Natural killer cell treated with Interleukin-12 subunit alpha and Interleukin-12 subunit beta and Interleukin-15 and Interleukin-18, amount 100 ng/mL, for 72 hours (primary cell): Measurements from ENCODE around the gene MAP3K20. TPM values are rescaled to one million over a fixed set of nuclear protein-coding genes. Genes with fewer than 3 reads are reported as not detected.
"Not testable (repeated sequence)": the region's sequence is repeated elsewhere in the genome, so short reads cannot be mapped to it uniquely, and the experiment has no call there.

ENCODE experiments used
- ATAC-seq, 2 donors: fragments of 150-1000 bp; cut with Tn5 transposase in 1 of 2; sonication (Bioruptor Pico), chemical (Tn5 transposase) in 1 of 2; 2 replicates each; pipeline ENCODE4 v1.10.0; 2021
- DNase-seq: peaks from one replicate; pipeline ENCODE4 v3.0.0; 2022; ENCODE audit warnings: low spot score
- H3K27ac Mint-ChIP-seq, 2 donors: 1 replicate in 1 of 2; 2 replicates in 1 of 2; pipeline ENCODE4 v1.8.0; 2022; ENCODE audit warnings: mixed read lengths in 2 of 2, mild to moderate bottlenecking in 1 of 2, moderate library complexity in 1 of 2
- H3K27me3 Mint-ChIP-seq, 2 donors: 1 replicate in 1 of 2; 2 replicates in 1 of 2; pipeline ENCODE4 v1.8.0; 2022; ENCODE audit warnings: mixed read lengths in 2 of 2
- H3K36me3 Mint-ChIP-seq: one replicate; pipeline ENCODE4 v1.8.0; 2022; ENCODE audit warnings: mixed read lengths
- H3K4me1 Mint-ChIP-seq, 2 donors: 1 replicate in 1 of 2; 2 replicates in 1 of 2; pipeline ENCODE4 v1.8.0; 2022; ENCODE audit warnings: low read depth in 2 of 2, mixed read lengths in 2 of 2, mild to moderate bottlenecking in 1 of 2
- H3K4me3 Mint-ChIP-seq: one replicate; pipeline ENCODE4 v1.8.0; 2022; ENCODE audit warnings: mixed read lengths
- H3K9me3 Mint-ChIP-seq: 2 replicates; pipeline ENCODE4 v1.8.0; 2022; ENCODE audit warnings: mixed read lengths
- total RNA-seq, 2 donors: library from RNA; stranded (reverse); gene quantifications; one replicate each; pipeline ENCODE4 v1.2.3, GENCODE V29; 2022

The MAP3K20 gene
- total RNA-seq, 2 donors from 2014 or later = 30.1 to 76.8 TPM

DNA sequence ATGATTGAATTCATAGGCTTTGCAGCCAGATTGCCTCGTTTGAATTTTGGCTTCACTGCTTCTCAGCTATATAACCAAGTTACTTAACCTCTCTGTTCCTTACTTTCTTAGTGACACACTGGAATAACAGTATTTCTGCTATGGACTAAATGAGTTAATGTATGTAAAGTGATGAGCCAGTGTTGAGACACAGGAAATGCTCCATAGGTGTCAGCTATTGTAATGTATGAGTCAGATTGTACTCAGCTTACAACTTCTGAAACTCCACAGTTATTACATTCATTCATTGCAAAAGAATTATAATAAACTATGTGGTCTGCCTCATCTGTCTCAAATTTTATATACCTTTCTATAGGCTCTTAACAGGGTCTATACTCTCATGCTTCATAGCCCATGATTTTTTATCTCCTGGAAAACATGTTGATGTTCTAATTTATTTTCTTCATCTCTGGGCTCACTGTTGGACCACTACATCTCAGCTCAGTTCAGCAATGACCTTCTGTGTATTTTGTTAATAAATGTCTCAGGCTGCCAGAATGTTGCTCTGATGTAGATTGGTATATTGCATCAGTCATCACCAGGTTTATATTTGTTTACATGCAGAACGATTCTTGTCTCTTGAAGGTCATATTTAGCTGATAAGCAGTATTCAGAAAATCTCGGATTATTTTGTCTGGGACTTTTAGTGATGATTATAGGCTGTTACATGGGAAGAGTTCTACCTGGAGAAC, 76.2 kb downstream of the MAP3K20 start:
- no peaks in the 10 kb centered on the region for H3K27me3 Mint-ChIP-seq
- DNase-seq (no peak), ATAC-seq (peak; percentile 90 to 91)
- peaks cover 52 to 53% of the 10 kb centered on the region in 2 donors for H3K4me1 Mint-ChIP-seq
- peak overlapping the region; percentile 78 for H3K4me3 Mint-ChIP-seq
- H3K9me3 Mint-ChIP-seq = peaks cover 7% of the 10 kb centered on the region
- peak overlapping the region; percentile 91 to 98 for H3K27ac Mint-ChIP-seq
- H3K36me3 Mint-ChIP-seq = peaks cover 18% of the 10 kb centered on the region

DNA sequence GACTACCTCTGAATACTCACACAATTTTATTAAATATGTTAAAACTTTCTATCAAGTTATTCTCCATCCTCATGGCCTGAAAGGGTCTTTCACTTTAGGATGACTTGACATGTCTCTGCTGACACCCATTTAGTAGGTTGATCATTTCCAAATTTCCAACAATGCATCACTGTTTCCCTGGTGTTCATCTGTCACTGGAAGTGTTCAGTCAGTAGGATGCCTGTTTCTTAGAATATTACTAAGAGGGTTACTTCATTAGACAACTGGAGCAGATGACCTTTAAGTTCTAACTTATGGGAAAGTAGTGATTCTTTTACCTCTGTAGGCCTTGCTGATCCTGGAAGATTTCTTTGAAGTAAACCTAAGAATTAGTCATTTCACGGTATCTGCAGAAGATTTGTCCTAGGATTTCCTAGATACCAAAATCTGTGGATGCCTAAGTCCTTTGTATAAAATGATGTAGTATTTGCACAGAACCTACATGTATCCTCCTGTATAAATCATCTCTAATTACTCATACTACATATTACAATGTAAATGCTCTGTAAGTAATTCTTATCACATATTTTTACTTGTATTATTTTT, 77.7 kb downstream of the MAP3K20 start:
- H3K9me3 Mint-ChIP-seq = peaks cover 7% of the 10 kb centered on the region
- ATAC-seq = no peak
- H3K36me3 Mint-ChIP-seq = peaks cover 18% of the 10 kb centered on the region
- DNase-seq = no peak
- peaks cover 42 to 52% of the 10 kb centered on the region in 2 donors for H3K4me1 Mint-ChIP-seq
- peak overlapping the region in 1 of 2 donors; percentile 98 for H3K27ac Mint-ChIP-seq
- no peaks in the 10 kb centered on the region for H3K27me3 Mint-ChIP-seq
- no peak overlapping the region for H3K4me3 Mint-ChIP-seq

DNA sequence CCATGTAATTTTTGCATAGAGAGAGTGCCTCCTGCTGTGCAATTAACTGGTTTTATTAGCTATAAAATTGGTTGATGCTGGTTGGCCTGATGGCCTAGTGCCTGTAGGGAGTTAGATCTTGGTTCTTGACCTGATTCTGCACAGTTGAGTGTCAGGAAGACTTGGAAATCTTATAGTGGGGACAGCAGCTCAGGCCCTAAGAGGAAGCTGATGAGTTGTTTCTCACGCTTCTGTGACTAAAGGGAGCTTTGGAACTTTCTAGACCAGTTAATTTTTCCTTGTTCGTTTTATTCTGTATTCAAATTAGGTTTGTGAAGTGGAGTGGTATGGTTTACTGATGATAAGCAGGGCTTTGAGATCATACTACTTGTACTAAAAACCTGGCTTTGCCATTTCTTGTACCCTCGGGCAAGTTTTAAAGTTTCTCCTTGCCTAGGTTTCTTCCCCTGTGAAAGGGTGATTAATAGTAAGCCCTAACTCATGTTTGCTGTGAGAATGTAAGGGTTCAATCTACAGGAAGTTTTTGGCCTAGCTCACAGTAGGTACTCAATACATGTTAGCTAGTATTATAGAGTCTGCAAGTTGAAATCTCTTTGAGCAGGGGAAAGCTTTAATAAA, 82.1 kb downstream of the MAP3K20 start:
- Mint-ChIP-seq H3K4me1 (peaks cover 11 to 36% of the 10 kb centered on the region in 2 donors), H3K4me3 (no peak overlapping the region), H3K9me3 (peaks cover 5% of the 10 kb centered on the region), H3K27ac (peak overlapping the region in 1 of 2 donors; percentile 38), H3K36me3 (peaks cover 18% of the 10 kb centered on the region), H3K27me3 (no peaks in the 10 kb centered on the region)
- ATAC-seq = no peak
- DNase-seq = no peak

DNA sequence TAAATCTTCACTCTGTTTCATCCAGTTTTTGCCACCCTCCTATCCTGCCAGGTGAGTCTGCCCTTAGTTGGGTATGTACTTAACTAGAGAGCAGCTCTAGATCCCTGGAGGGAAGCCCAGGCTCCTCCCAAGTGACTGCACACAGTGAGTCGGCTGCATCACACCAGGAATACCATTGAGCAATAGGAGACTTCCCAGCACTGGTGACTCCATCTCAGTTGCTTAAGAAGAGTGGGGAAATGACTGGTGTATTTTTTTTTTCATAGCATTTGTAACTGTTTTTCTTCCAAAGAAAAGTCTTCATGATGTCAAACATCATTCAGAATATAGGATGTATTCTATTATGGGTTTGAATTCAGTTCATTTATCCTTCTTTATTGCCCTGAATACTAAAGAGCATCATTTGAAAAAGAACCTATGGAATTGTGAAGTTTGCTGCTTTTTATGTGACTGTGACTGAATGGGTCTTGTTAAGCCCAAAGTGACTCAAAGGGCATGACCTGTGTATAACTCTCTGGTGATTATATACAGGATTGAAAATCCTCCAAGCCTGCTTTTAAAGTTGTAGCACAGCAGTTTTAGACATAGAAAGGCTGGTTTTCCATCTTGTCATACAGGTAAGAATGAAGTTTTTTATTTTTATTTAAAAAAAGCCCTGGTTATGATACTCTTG, 84.3 kb downstream of the MAP3K20 start:
- peaks cover 7 to 33% of the 10 kb centered on the region in 2 donors for H3K4me1 Mint-ChIP-seq
- no peaks in the 10 kb centered on the region for H3K27me3 Mint-ChIP-seq
- H3K4me3 Mint-ChIP-seq = no peak overlapping the region
- peaks cover 5% of the 10 kb centered on the region for H3K9me3 Mint-ChIP-seq
- peak overlapping the region in 1 of 2 donors; percentile 88 for H3K27ac Mint-ChIP-seq
- ATAC-seq (peak in 1 of 2 donors; percentile 88), DNase-seq (no peak)
- H3K36me3 Mint-ChIP-seq = peaks cover 18% of the 10 kb centered on the region

DNA sequence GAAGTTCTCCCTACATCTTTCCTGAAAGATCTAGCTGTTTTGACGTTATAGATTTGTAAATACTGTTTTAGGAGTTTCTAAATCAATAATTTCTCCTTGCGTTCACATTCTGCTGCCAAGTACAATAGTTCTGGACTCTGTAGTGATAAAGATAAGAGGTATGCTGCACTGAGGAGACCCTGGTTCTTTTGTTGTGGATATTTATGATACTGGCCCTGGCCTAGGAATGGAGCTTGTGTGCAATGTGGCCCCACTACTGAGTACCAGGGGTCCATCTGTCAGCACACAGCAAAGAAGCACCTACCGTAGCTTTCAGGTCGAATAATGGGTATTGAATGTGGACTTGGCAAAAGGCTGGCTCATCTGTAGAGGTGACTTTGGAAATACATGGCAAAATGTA, 85.0 kb downstream of the MAP3K20 start:
- peaks cover 16% of the 10 kb centered on the region for H3K36me3 Mint-ChIP-seq
- ATAC-seq = no peak
- peak overlapping the region in 1 of 2 donors; percentile 88 for H3K27ac Mint-ChIP-seq
- no peak overlapping the region for H3K4me3 Mint-ChIP-seq
- peaks cover 7 to 28% of the 10 kb centered on the region in 2 donors for H3K4me1 Mint-ChIP-seq
- no peaks in the 10 kb centered on the region for H3K27me3 Mint-ChIP-seq
- H3K9me3 Mint-ChIP-seq = peaks cover 5% of the 10 kb centered on the region
- DNase-seq = no peak

DNA sequence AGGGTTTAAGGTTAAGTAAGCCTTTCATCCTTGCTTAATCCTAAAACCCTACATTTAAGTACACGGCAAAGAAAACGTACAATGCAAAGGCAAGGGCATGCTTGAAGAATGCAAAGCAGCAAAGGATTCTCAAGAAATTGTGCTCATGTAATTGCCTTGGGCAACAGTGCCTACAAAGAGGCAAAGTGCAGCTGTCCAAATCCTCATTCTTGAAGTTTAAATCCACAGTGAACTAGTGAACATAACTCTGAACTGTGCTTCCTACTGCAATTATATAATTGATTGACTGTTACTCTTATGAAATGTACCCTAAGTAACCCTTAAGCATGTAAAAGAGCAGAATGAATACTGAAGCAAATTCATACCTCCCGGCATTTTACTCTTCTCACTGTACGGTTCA, 85.4 kb downstream of the MAP3K20 start:
- DNase-seq = no peak
- H3K4me1 Mint-ChIP-seq = peaks cover 7 to 28% of the 10 kb centered on the region in 2 donors
- ATAC-seq = no peak
- H3K27me3 Mint-ChIP-seq = no peaks in the 10 kb centered on the region
- H3K4me3 Mint-ChIP-seq = no peak overlapping the region
- H3K36me3 Mint-ChIP-seq = peaks cover 13% of the 10 kb centered on the region
- H3K9me3 Mint-ChIP-seq = peaks cover 5% of the 10 kb centered on the region
- H3K27ac Mint-ChIP-seq = peak overlapping the region in 1 of 2 donors; percentile 88

DNA sequence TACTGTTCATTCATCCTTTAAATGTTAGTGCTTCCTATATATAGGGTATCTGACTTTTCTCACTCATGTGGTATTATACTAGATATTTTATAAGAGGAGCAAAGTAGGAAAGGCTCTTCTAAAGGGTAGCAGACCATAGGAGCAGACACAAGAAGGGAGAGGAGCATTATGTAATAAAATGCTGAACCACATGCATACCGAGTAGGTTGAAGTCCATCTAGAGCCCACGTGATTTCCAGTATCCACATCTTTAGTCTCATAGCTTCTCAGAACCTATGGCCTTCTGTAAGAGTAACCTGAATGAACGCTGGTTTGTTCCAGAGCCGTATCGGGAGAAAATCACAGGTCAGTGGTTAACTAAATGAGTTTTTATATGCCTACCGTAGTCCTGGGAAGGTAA, 85.9 kb downstream of the MAP3K20 start:
- H3K4me3 Mint-ChIP-seq = no peak overlapping the region
- H3K4me1 Mint-ChIP-seq = peaks cover 7 to 25% of the 10 kb centered on the region in 2 donors
- ATAC-seq (no peak), DNase-seq (no peak)
- H3K9me3 Mint-ChIP-seq = peaks cover 2% of the 10 kb centered on the region
- no peak overlapping the region for H3K27ac Mint-ChIP-seq
- H3K27me3 Mint-ChIP-seq = no peaks in the 10 kb centered on the region
- peaks cover 11% of the 10 kb centered on the region for H3K36me3 Mint-ChIP-seq

DNA sequence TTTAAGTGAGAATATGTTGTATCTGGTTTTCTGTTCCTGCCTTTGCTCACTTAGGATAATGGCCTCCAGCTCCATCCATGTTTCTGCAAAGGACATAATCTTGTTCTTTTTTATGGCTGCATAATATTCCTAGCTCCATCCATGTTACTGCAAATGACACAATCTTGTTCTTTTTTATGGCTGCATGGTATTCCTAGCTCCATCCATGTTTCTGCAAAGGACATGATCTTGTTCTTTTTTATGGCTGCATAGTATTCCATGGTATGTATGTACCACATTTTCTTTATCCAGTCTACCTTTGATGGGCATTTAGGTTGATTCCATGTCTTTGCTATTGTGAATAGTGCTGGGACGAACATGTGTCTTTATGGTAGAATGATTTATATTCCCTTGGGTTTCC, 87.7 kb downstream of the MAP3K20 start:
- DNase-seq, H3K27me3 Mint-ChIP-seq, H3K4me3 Mint-ChIP-seq, H3K9me3 Mint-ChIP-seq, H3K27ac Mint-ChIP-seq, ATAC-seq: not testable (repeated sequence)
- H3K36me3 Mint-ChIP-seq = peaks cover 11% of the 10 kb centered on the region
- peaks cover 7 to 15% of the 10 kb centered on the region in 2 donors for H3K4me1 Mint-ChIP-seq

DNA sequence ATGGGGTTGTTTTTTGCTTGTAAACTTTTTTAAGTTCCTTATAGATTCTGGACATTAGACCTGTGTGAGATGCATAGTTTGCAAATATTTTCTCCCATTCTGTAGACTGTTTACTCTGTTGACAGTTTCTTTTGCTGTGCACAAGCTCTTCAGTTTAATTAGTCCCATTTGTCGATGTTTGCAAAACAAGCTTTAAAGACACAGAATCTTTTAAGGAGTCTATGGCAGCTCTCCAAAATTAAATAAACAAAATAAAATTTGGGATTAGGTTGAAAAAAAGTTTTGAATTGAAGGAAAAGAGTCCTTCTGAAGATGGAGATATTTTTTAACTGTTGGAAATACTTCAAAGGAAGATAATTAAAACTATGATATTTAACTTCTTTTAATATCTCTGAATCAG, 88.8 kb downstream of the MAP3K20 start:
- H3K27ac Mint-ChIP-seq = no peak overlapping the region
- H3K27me3 Mint-ChIP-seq = no peaks in the 10 kb centered on the region
- peaks cover 5 to 11% of the 10 kb centered on the region in 2 donors for H3K4me1 Mint-ChIP-seq
- peaks cover 8% of the 10 kb centered on the region for H3K36me3 Mint-ChIP-seq
- ATAC-seq (no peak), DNase-seq (no peak)
- H3K9me3 Mint-ChIP-seq = peaks cover 2% of the 10 kb centered on the region
- no peak overlapping the region for H3K4me3 Mint-ChIP-seq

DNA sequence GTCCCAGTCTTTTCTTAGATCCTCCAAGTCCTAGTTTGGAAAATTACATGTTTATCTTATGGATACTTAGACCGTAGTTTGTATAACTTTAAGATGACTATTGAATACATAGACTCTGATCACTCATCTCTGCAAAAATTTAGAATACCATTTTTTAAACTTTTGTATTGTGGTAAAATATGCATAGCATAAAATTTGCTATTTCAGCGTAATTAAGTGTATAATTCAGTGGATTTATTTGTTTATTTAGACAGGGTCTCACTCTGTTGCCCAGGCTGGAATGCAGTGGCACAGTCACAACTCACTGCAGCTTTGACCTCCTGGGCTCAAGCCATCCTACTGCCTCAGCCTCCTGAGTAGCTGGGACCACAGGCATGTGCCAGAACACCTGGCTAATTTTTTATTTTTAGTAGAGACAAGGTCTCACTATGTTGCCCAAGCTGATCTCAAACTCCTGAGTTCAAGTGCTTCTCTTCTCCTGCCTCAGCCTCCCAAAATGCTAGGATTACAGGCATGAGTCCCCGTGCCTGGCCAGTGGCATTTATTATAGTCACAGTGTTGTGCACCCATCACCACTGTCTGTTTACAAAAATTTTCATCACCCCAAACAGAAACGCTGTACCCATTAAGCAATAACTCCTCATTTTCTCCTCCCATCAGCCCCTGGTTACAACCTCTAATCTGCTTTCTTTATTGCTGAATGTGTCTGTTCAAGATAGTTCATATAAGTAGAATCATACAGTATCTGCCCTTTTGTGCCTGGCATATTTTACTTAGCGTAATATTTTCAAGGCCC, 90.0 kb downstream of the MAP3K20 start:
- Mint-ChIP-seq H3K36me3 (peaks cover 6% of the 10 kb centered on the region), H3K9me3 (no peaks in the 10 kb centered on the region), H3K27ac (no peak overlapping the region), H3K4me3 (no peak overlapping the region), H3K27me3 (no peaks in the 10 kb centered on the region), H3K4me1 (peaks cover 0 to 3% of the 10 kb centered on the region in 2 donors)
- no peak for DNase-seq
- ATAC-seq = no peak

DNA sequence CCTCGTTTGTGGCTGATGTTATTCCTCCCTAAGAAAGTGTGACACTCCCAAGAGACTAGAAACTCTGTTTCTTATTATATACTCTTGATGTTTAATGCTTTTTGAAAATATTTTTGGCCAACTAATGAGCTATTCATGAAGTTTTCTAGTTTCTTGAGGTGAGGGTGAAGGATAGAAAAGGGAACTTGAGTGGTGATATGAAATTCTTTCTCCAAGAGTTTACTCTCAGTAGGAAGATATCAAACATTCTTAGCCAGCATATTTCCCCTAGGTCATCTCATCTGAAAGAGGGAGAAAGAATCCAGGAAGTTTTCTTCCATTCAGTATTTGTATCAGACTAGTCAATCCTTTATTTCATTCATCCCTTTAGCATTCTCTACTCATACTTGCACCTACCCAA, 95.7 kb downstream of the MAP3K20 start:
- H3K4me1 Mint-ChIP-seq = peaks cover 6 to 8% of the 10 kb centered on the region in 2 donors
- no peaks in the 10 kb centered on the region for H3K9me3 Mint-ChIP-seq
- H3K4me3 Mint-ChIP-seq = no peak overlapping the region
- no peak for ATAC-seq
- DNase-seq = no peak
- no peaks in the 10 kb centered on the region for H3K27me3 Mint-ChIP-seq
- no peak overlapping the region for H3K27ac Mint-ChIP-seq
- peaks cover 15% of the 10 kb centered on the region for H3K36me3 Mint-ChIP-seq

DNA sequence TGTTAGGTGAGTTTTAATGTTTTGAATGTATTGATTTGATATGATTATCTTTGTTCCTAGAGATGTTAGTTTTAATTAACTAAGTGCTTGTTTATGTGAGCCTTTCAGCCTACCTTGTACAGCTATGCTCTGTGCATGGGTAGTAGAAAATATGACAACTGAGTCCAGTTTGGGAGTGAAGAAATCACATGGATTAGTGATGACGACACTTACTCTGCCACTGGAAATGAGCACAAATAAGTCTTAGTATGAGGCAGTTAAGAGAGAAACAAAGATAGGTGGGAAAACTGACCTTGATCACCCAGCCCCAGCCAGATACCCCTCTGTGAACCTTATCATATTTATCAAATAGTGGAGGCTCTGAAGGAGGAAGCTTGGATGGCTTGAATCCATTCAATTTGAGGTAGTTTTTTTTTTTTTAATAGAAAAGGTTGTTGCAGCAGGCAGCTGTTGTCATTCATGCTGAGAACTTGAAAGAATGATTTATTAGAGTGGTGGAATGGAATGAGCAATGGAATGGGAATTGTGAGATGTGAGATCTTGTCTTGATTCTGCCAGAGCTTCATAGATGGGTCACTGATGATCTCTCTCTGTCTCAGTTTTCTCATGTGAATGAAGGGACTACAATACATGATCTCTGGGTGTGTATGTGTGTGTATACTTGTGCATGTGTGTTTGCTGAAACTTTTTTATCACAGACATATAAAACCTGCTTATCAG, 96.4 kb downstream of the MAP3K20 start:
- peak overlapping the region in 1 of 2 donors; percentile 14 for H3K27ac Mint-ChIP-seq
- H3K4me3 Mint-ChIP-seq = no peak overlapping the region
- H3K4me1 Mint-ChIP-seq = peaks cover 6 to 8% of the 10 kb centered on the region in 2 donors
- DNase-seq (no peak), ATAC-seq (no peak)
- peaks cover 15% of the 10 kb centered on the region for H3K36me3 Mint-ChIP-seq
- no peaks in the 10 kb centered on the region for H3K9me3 Mint-ChIP-seq
- H3K27me3 Mint-ChIP-seq = no peaks in the 10 kb centered on the region

DNA sequence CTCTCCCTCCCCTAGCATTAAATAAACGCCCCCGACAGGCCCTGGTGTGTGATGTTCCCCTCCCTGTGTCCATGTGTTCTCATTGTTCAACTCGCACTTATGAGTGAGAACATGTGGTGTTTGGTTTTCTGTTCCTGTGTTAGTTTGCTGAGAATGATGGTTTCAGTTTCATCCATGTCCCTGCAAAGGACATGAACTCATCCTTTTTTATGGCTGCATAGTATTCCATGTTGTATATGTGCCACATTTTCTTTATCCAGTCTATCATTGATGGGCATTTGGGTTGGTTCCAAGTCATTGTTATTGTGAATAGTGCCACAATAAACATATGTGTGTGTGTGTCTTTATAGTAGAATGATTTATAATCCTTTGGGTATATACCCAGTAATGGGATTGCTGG, 98.7 kb downstream of the MAP3K20 start:
- Mint-ChIP-seq H3K27ac (peak overlapping the region in 1 of 2 donors; percentile 64), H3K36me3 (peaks cover 15% of the 10 kb centered on the region)
- H3K27me3 Mint-ChIP-seq, H3K4me3 Mint-ChIP-seq, H3K9me3 Mint-ChIP-seq, DNase-seq, ATAC-seq, H3K4me1 Mint-ChIP-seq: not testable (repeated sequence)
